Measurements from ENCODE around the gene DISP2.
A peak's percentile ranks its signal among the peaks of the same experiment; 100 is the strongest.

Gene DISP2

GRCh38 chr15:40392986-40393948, 35.2 kb downstream of the DISP2 start:
- no peak for DNase-seq

- DNase-seq = no peak
These were observed 39.8 kb downstream of the DISP2 start for GRCh38 chr15:40397688-40398412.

- DNase-seq = no peak
These were observed 40.4 kb downstream of the DISP2 start for GRCh38 chr15:40398413-40398873.

GRCh38 chr15:40399370-40399769, 41.4 kb downstream of the DISP2 start:
- DNase-seq = no peak

GRCh38 chr15:40405501-40406381, 47.7 kb downstream of the DISP2 start, which contains the start of gene IVD:
IVD (plus strand) TSS chr15:40405795; CDS start chr15:40405828, 33 bp downstream.
- peak; percentile 97 for DNase-seq

- DNase-seq = no peak
These were observed 49.4 kb downstream of the DISP2 start for GRCh38 chr15:40407330-40407990.

GRCh38 chr15:40409366-40409765, 51.3 kb downstream of the DISP2 start:
- no peak for DNase-seq

- DNase-seq = no peak
These were observed 52.5 kb downstream of the DISP2 start for GRCh38 chr15:40410476-40410875.

GRCh38 chr15:40412095-40412759, 54.2 kb downstream of the DISP2 start:
- no peak for DNase-seq

GRCh38 chr15:40413036-40413435, 55.0 kb downstream of the DISP2 start:
- no peak for DNase-seq

GRCh38 chr15:40414816-40415215, 56.8 kb downstream of the DISP2 start:
- DNase-seq = no peak

- no peak for DNase-seq
These were observed 57.2 kb downstream of the DISP2 start for GRCh38 chr15:40415226-40415625.

- DNase-seq = no peak
These were observed 58.0 kb downstream of the DISP2 start for GRCh38 chr15:40416056-40416455.

- DNase-seq = no peak
These were observed 60.1 kb downstream of the DISP2 start for GRCh38 chr15:40418126-40418525.

GRCh38 chr15:40420071-40420713, 62.2 kb downstream of the DISP2 start:
- DNase-seq = no peak

- no peak for DNase-seq
These were observed 62.8 kb downstream of the DISP2 start for GRCh38 chr15:40420793-40421192.

GRCh38 chr15:40421246-40422157, 63.5 kb downstream of the DISP2 start:
- peak; percentile 42 for DNase-seq

GRCh38 chr15:40424483-40425115, 66.6 kb downstream of the DISP2 start:
- DNase-seq = no peak

GRCh38 chr15:40425681-40426080, 67.7 kb downstream of the DISP2 start:
- DNase-seq = no peak
